Stimulated activated CD8-positive, alpha-beta memory T cell treated with anti-CD3 and anti-CD28 coated beads, Interleukin-12 subunit alpha, Interleukin-12 subunit beta, amount 100 ng/mL, for 1 hour (primary cell): ENCODE results near the gene EHBP1.

ENCODE experiments used
- DNase-seq: peaks from one replicate; pipeline ENCODE4 v3.0.0-alpha.2; 2020; ENCODE audit warnings: low read depth

The EHBP1 gene

GRCh38 chr2:63052411-63053080, 347.0 kb downstream of the EHBP1 start:
- DNase-seq = no peak

DNA sequence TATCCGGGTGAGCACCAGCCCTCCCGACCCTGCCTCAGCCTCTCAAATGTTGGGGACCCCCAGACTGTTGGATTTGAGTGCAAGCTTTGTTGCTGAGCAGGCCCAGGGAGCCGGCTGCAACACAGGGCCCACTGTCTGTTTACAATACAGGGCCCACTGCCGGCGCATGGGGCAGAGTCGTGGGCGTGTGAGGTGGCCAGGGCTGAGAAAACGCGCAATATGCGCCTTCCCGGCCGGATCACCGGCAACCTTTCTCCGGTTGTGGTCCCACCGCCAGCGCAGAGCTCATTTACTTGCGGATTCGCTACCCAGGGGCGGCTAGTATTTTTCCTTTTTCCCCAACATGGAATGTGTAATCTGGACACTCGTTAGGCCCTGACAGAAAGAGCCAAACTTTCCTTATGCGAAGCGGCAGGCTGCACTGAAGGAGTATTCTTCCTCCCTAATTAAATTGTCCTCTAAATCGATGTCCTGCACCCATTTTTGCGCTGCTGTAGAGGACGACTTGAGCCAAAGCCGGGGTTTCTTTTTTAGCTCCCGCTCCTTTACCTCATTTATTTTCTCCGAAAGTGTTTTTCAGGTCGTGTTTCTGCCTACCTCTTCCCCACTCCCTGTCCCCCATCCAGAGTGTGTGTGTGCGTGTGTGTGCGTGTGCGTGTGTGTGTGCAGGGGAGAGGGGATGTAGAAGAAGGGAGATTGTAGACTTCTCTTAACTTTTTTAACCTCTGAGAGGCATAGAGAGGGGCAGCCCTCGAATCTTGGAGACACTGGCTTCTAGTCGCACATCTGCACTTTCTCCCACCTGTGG, 347.8 kb downstream of the EHBP1 start:
- DNase-seq = no peak

- DNase-seq = no peak
These were observed 348.5 kb downstream of the EHBP1 start for GRCh38 chr2:63053889-63054602.

DNA sequence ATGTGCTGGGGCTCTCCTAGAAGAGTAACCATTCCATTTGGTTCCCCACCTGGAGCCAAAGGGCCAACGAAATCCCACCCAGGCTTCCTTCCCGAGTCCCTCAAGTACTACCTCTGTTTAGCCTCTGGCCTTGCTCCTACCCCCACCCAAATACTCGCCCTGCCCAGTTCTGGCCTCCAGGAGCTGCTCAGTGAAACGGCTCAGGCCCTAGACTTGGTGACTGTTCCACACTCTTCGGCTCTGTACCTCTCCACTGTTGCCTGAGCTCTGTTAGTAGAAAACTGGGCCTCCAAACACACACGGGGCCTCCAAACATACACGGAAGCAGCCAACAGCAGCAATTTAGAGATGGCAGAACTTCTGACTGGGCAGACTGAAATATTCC, 349.3 kb downstream of the EHBP1 start:
- no peak for DNase-seq

GRCh38 chr2:63055226-63056106, 350.0 kb downstream of the EHBP1 start:
- no peak for DNase-seq

- no peak for DNase-seq
These were observed 350.9 kb downstream of the EHBP1 start for GRCh38 chr2:63056107-63057050.

DNA sequence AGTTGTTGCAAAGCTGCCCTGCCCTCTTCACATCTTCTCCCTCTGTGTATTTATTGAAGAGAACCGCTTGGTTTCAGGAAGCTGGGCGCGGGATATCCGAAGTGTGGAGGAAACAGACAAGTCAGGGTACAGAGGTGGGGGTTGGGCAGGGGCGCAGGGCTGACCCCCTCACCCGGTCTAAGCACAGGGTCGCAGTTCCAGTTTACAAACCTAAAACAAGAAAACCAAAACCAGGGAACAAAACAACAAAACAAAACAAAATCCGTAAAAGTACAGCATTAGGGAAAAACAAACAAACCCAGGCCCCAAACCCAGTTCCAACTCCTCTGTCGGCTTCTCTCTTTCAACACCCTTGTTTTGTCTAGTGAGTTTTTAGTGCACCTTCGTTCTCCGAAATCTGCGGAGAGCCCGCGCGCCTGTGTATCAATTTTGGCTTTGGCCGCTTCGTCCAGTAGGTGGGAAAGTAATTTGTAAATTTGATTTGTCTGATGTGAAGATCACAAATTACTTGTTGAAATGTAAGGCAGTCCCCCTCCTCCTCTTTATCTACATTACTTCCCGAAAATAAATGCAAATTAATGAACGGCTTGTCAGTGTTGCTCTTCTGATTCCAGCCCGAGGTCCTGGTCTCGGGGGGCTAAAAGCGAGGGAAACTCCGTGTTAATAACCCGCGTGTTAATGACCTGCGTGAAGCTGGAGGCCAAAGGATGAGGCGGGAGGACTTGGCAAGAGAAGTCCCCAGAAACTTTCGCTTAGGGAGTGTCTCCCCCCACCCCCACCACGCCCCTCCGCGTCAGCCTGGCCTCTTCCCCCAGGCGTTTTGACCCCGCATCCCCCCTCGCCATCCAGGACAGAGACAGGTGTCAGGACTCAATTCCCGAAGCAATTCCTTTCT, 352.0 kb downstream of the EHBP1 start:
- DNase-seq = no peak

GRCh38 chr2:63058144-63058920, 352.8 kb downstream of the EHBP1 start:
- no peak for DNase-seq

DNA sequence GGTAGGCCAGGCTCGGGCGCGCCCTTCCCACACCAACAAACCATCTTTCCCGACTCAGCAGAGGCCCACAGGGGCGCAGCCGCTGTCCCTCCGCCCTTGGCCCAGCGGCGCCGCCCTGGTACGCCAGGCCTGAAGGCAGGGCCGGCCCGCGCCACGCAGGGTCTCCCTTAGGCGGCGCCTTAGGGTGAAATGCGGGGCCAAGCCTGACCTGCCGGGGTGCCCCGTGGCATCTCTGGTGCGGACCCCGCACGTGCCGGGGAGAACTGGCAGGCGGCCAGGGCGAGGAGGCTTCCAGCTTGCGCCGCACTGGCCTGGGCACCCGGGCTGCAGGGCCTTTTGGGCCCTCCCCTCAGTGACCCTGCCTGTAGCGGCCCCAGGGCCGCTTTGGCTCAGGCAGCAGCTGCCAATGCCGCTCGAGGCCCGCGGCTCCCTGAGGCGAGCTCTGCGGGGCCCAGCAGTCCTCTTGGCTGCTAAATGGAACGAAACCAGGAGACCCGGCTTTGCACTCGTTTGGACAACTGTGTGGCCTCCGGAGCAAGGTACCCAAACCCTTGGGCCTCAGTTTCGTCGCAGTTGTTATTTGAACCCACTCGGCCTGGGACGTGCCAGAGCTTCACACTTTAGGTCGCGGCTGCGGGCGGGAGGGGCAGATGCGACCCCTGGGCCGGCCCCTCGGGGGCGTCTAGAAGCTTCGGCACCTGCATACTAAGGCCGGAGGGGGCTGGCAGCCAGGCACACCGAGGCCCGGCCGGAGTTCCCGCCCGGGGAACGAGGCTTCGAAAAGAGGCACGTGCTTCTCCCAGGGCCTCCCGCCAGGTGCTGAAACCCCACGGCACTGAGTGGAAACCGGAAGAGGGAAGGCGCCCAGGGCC, 353.6 kb downstream of the EHBP1 start:
- no peak for DNase-seq

DNA sequence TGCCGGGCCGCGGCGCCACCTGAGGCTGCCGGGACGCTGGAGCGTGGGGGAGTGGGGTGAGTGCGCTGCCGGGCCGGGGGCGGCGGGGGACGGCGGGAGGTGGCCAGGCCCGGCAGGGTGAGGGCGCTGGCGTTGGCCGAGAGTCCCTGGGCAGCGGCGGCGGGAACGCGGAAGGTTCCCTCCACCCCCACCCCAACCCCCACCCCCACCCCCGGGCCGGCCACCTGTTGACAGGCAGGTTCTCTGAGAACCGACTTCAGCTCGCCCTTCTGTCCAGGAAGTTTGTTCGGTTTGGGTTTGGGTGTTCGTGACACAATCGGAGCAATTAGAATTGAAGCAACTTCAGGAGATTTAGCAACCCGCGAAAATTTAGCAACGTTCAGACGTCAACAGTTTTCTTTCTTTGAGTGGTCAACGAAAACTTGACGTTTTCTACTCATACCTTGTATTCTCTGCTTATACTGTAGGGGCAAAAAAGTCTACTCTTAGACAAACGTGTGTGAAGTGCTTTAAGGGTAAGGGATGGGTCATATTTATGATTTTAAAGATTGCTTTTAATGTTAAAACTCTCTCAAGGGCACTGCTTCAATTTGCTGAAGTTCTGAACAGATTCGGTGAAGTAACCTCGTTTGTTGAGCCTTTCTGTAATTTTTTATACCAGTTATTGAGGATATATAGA, 354.4 kb downstream of the EHBP1 start:
- no peak for DNase-seq

- DNase-seq = no peak
These were observed 355.0 kb downstream of the EHBP1 start for GRCh38 chr2:63060472-63060991.

GRCh38 chr2:63064197-63064596, 358.7 kb downstream of the EHBP1 start:
- no peak for DNase-seq

DNA sequence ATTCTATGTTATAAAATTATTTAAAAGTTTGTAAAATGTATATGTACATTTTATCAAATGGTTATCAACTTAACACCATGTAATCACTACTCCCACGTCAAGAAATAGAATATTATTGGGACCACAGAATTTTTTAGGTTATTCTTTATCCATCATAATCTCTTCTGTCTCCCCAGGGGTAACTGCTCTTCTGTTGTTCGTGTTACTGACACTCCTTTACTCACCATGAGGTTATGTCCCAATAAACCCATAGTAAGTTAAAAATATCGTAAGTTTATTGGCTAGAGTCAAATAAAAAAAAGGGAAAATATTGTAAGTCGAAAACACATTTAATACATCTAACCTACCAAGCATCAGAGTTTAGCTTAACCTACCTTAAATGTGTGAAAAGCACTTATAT, 359.1 kb downstream of the EHBP1 start:
- no peak for DNase-seq

- DNase-seq = no peak
These were observed 360.8 kb downstream of the EHBP1 start for GRCh38 chr2:63066265-63066664.

- DNase-seq = no peak
These were observed 361.3 kb downstream of the EHBP1 start for GRCh38 chr2:63066838-63067237.

DNA sequence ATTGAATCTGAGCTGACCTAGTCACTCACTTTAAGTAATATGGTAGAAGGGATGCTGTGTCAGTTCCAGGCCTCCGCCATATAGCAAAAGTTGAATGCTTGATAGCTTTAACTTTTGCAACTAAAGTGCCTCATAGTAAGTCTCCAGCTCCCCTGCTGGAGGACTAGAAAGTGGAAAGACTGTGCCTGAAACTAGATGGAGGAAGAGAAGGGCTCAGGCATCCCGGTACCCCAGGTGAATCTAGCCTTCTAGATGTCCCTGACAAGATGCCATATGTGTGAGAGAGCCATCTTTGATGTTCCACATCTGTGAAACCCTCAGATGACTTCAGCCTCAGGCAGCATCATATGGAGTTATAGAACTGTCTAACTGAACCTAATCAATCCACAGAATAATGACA, 366.2 kb downstream of the EHBP1 start:
- DNase-seq = no peak

DNA sequence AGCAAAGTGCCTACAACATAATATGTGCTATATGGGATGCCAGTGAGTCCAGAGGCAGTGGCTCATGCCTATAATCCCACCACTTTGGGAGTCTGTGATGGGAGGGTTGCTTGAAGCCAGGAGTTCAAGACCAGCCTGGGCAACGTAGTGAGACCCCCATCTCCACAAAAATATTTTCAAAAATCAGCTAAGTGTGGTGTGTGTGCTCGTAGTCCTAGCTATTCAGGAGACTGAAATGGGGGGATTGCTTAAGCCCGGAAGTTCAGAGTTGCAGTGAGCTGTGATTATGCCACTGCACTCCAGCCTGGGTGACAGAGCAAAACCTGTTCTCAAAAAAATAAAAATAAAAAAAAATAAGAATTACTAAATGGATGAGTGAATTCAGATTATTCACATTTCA, 368.5 kb downstream of the EHBP1 start:
- DNase-seq = no peak
